ENCODE results near the gene ABCC5.

Gene ABCC5

DNA sequence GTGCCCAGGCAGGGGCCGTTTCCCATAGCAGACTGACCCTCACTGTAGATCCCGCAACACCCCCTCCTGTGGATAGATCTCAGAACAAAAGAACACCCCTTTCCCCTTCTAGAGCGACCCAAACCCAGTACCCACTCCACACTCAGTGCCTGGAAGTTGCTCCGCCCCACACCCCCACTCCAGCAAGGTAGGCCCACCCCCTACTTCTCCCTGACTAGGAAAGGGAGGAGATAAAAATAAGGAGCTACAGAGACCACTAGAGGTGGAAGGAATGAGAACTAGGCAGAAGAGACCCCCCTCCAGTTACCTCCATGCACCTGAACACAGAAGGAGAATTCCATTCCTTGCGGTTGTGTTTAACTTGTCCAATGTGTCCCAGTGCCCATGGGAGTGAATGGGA, 102.8 kb downstream of the ABCC5 start:
- peak overlapping the region; percentile 9 for H3K27ac ChIP-seq (ENCODE audit: poor library complexity, severe bottlenecking)
- no peak for ATAC-seq (ENCODE audit: low read depth)
- no peak for DNase-seq (ENCODE audit: low spot score)
- TF ChIP-seq, protein P1, sequence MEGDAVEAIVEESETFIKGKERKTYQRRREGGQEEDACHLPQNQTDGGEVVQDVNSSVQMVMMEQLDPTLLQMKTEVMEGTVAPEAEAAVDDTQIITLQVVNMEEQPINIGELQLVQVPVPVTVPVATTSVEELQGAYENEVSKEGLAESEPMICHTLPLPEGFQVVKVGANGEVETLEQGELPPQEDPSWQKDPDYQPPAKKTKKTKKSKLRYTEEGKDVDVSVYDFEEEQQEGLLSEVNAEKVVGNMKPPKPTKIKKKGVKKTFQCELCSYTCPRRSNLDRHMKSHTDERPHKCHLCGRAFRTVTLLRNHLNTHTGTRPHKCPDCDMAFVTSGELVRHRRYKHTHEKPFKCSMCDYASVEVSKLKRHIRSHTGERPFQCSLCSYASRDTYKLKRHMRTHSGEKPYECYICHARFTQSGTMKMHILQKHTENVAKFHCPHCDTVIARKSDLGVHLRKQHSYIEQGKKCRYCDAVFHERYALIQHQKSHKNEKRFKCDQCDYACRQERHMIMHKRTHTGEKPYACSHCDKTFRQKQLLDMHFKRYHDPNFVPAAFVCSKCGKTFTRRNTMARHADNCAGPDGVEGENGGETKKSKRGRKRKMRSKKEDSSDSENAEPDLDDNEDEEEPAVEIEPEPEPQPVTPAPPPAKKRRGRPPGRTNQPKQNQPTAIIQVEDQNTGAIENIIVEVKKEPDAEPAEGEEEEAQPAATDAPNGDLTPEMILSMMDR (IDR thresholded peaks at IDR 0.05; ENCODE audit: poor library complexity, severe bottlenecking): no peak
- H3K4me3 ChIP-seq (ENCODE audit: severe bottlenecking): no peak overlapping the region
- peaks cover 8% of the 10 kb centered on the region for H3K4me1 ChIP-seq (ENCODE audit: insufficient read depth, poor library complexity, severe bottlenecking)
- H3K36me3 ChIP-seq (ENCODE audit: low read depth): no peaks in the 10 kb centered on the region
- H3K27me3 ChIP-seq (ENCODE audit: insufficient read depth, poor library complexity, severe bottlenecking): no peaks in the 10 kb centered on the region
- no peaks in the 10 kb centered on the region for H3K9me3 ChIP-seq (ENCODE audit: severe bottlenecking)

DNA sequence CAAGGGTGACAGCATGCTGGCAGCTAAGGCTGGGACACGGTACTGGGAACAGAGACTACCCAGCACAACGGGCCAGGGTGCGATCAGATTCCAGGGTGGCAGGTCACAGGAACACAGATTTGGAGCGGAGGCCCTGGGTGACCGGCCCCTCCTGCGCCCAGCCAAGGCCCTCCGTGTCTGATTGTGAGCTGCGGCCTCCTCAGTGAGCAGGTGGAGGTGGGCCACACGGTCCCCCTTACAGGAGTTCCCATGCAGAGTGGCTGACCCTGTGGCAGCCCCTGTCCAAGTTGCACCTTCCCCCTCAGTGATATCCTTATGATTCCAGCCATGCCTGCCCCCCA, 104.1 kb downstream of the ABCC5 start:
- H3K9me3 ChIP-seq (ENCODE audit: severe bottlenecking): no peaks in the 10 kb centered on the region
- ATAC-seq (ENCODE audit: low read depth): no peak
- TF ChIP-seq, protein P1 (IDR thresholded peaks at IDR 0.05; ENCODE audit: poor library complexity, severe bottlenecking): no peak

DNA sequence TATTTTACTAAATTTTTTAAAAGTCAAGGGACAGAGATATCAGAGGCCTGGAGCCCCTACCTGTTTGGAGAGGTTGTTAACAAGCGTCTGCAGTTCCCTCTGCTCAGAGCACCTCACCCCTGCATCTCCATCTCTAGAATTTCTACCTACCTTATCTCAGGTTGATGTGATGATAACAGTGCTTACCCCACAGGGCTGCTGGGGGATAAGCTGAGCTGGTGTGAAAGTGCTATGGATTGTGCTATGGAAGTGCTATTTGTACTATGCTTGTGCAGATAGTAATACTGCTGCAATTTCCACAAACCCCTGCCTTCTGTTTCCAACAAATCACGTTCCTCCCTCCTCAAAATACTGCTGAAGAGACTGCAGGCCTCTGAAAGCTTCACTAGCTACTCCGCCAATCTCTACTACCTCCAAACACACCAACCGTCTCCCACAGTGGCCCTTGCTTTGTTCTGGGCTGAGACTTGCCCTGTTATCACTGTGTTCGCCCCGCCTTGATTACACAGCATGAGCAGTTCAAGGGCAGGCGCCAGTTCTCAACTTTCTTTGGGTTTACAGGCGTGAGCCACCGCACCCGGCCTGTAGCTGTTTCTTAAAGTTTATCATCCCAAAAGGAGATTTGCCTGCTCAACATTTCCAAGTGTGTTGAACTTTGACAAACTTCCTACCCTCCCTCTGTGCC, 104.6 kb downstream of the ABCC5 start:
- Histone ChIP-seq H3K4me1 (ENCODE audit: insufficient read depth, poor library complexity, severe bottlenecking) (peaks cover 8% of the 10 kb centered on the region), H3K27me3 (ENCODE audit: insufficient read depth, poor library complexity, severe bottlenecking) (no peaks in the 10 kb centered on the region), H3K36me3 (ENCODE audit: low read depth) (no peaks in the 10 kb centered on the region), H3K4me3 (ENCODE audit: severe bottlenecking) (no peak overlapping the region), H3K27ac (ENCODE audit: poor library complexity, severe bottlenecking) (no peak overlapping the region), H3K9me3 (ENCODE audit: severe bottlenecking) (no peaks in the 10 kb centered on the region)
- ATAC-seq (ENCODE audit: low read depth) (peak; percentile 28; the same call in 1 of the 3 replicates), DNase-seq (ENCODE audit: low spot score) (no peak)
- TF ChIP-seq, protein P1 (IDR thresholded peaks at IDR 0.05; ENCODE audit: poor library complexity, severe bottlenecking): no peak

More for the DNA sequence above, 104.1 kb downstream of the ABCC5 start:
- no peak overlapping the region for H3K27ac ChIP-seq (ENCODE audit: poor library complexity, severe bottlenecking)
- no peak for DNase-seq (ENCODE audit: low spot score)
- H3K27me3 ChIP-seq (ENCODE audit: insufficient read depth, poor library complexity, severe bottlenecking): no peaks in the 10 kb centered on the region
- no peaks in the 10 kb centered on the region for H3K36me3 ChIP-seq (ENCODE audit: low read depth)
- H3K4me3 ChIP-seq (ENCODE audit: severe bottlenecking): no peak overlapping the region
- H3K4me1 ChIP-seq (ENCODE audit: insufficient read depth, poor library complexity, severe bottlenecking): peaks cover 8% of the 10 kb centered on the region

DNA sequence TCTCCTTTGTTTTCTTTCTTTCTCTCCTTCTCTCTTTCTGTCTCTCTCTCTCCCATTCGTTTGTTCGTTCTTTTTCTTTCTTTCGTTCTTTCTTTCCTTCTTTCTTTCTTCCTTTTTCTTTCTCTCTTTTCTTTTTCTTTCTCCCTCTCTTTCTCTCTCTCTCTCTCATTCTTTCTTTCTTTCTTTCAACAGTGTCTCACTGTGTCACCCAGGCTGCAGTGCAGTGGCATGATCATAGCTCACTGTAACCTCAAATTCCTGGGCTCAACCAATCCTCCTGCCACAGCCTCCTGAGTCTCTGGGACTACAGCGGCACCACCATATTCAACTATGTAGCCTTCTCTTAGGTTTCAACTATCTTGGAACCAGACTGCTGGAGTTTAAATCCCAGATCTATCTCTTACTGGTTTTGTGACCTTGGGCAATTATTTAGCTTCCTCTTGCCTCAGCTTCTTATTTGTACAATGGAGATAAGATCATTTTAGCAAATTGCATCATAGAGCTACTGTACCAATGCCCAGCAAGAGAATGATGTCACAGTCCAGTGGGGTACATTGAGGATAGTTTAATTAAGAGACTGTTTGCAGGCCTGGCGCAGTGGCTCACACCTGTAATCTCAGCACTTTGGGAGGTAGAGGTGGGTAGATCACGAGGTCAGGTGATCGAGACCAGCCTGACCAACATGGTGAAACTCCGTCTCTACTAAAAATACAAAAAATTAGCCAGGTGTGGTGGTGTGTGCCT, 105.7 kb downstream of the ABCC5 start:
- peaks cover 8% of the 10 kb centered on the region for H3K4me1 ChIP-seq (ENCODE audit: insufficient read depth, poor library complexity, severe bottlenecking)
- H3K4me3 ChIP-seq (ENCODE audit: severe bottlenecking): no peak overlapping the region
- ATAC-seq (ENCODE audit: low read depth): no peak
- no peaks in the 10 kb centered on the region for H3K27me3 ChIP-seq (ENCODE audit: insufficient read depth, poor library complexity, severe bottlenecking)
- H3K36me3 ChIP-seq (ENCODE audit: low read depth): no peaks in the 10 kb centered on the region
- DNase-seq (ENCODE audit: low spot score): no peak
- TF ChIP-seq, protein P1 (IDR thresholded peaks at IDR 0.05; ENCODE audit: poor library complexity, severe bottlenecking): no peak
- H3K9me3 ChIP-seq (ENCODE audit: severe bottlenecking): no peaks in the 10 kb centered on the region
- no peak overlapping the region for H3K27ac ChIP-seq (ENCODE audit: poor library complexity, severe bottlenecking)

DNA sequence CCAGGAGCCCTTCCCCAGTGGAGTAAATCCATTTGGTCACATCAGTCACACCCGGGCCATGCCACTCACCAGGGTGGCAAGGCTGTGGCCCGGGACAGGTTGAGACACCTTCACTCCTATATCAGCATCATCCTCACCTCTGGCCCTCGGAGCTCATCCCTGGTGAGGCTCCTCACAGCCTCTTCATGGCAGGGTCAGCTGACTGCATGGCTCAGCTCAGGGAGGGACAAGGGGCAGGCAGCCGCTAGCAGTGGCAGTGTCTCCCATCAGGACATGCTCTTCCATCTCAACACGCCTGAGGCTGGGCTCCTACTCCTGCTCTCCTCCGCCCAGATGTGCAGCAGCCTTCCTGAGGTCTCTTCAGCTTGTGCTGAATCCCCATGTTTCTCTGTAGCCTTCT, 106.6 kb downstream of the ABCC5 start:
- no peak overlapping the region for H3K27ac ChIP-seq (ENCODE audit: poor library complexity, severe bottlenecking)
- H3K9me3 ChIP-seq (ENCODE audit: severe bottlenecking): no peaks in the 10 kb centered on the region
- TF ChIP-seq, protein P1 (IDR thresholded peaks at IDR 0.05; ENCODE audit: poor library complexity, severe bottlenecking): no peak
- no peaks in the 10 kb centered on the region for H3K27me3 ChIP-seq (ENCODE audit: insufficient read depth, poor library complexity, severe bottlenecking)
- no peak overlapping the region for H3K4me3 ChIP-seq (ENCODE audit: severe bottlenecking)
- H3K36me3 ChIP-seq (ENCODE audit: low read depth): no peaks in the 10 kb centered on the region
- DNase-seq (ENCODE audit: low spot score): no peak
- peaks cover 8% of the 10 kb centered on the region for H3K4me1 ChIP-seq (ENCODE audit: insufficient read depth, poor library complexity, severe bottlenecking)
- no peak for ATAC-seq (ENCODE audit: low read depth)

Data from RWPE2 (cell line).